ENCODE measurements around the gene UBALD2. TPM values are rescaled to one million over a fixed set of nuclear protein-coding genes. Genes with fewer than 3 reads are reported as not detected.

UBALD2 gene
- total RNA-seq, 1 donor from 2014 or later, result 3.4 TPM

GRCh38 chr17:76278952-76279741, 14.0 kb downstream of the UBALD2 start:
- peak; percentile 93 for TF ChIP-seq CTCF (IDR thresholded peaks at IDR 0.05; ENCODE audit: insufficient read depth, low read length, severe bottlenecking)
- Histone ChIP-seq H3K4me3 (ENCODE audit: low read depth, low read length) (no peak overlapping the region), H3K27me3 (ENCODE audit: control insufficient read depth, insufficient read depth, low read length) (no peaks in the 10 kb centered on the region), H3K36me3 (ENCODE audit: control insufficient read depth, insufficient read depth, low read length) (no peaks in the 10 kb centered on the region)
- DNase-seq (ENCODE audit: low read depth) (peak; percentile 41), FAIRE-seq (no peak)

- DNase-seq (ENCODE audit: low read depth) (no peak), FAIRE-seq (no peak)
- Histone ChIP-seq H3K36me3 (ENCODE audit: control insufficient read depth, insufficient read depth, low read length) (no peaks in the 10 kb centered on the region), H3K4me3 (ENCODE audit: low read depth, low read length) (no peak overlapping the region), H3K27me3 (ENCODE audit: control insufficient read depth, insufficient read depth, low read length) (no peaks in the 10 kb centered on the region)
- no peak for TF ChIP-seq CTCF (IDR thresholded peaks at IDR 0.05; ENCODE audit: insufficient read depth, low read length, severe bottlenecking)
Measured at GRCh38 chr17:76279742-76280287, 14.7 kb downstream of the UBALD2 start.

- FAIRE-seq (no peak), DNase-seq (ENCODE audit: low read depth) (no peak)
- H3K36me3 ChIP-seq (ENCODE audit: control insufficient read depth, insufficient read depth, low read length), result no peaks in the 10 kb centered on the region
- TF ChIP-seq CTCF (IDR thresholded peaks at IDR 0.05; ENCODE audit: insufficient read depth, low read length, severe bottlenecking), result no peak
- no peak overlapping the region for H3K4me3 ChIP-seq (ENCODE audit: low read depth, low read length)
- H3K27me3 ChIP-seq (ENCODE audit: control insufficient read depth, insufficient read depth, low read length), result no peaks in the 10 kb centered on the region
Measured at GRCh38 chr17:76280650-76281049, 15.5 kb downstream of the UBALD2 start.

GRCh38 chr17:76281573-76282371, 16.6 kb downstream of the UBALD2 start:
- no peaks in the 10 kb centered on the region for H3K36me3 ChIP-seq (ENCODE audit: control insufficient read depth, insufficient read depth, low read length)
- no peaks in the 10 kb centered on the region for H3K27me3 ChIP-seq (ENCODE audit: control insufficient read depth, insufficient read depth, low read length)
- FAIRE-seq (peak; percentile 93), DNase-seq (ENCODE audit: low read depth) (no peak)
- H3K4me3 ChIP-seq (ENCODE audit: low read depth, low read length), result no peak overlapping the region
- TF ChIP-seq CTCF (IDR thresholded peaks at IDR 0.05; ENCODE audit: insufficient read depth, low read length, severe bottlenecking), result no peak

- Histone ChIP-seq H3K36me3 (ENCODE audit: control insufficient read depth, insufficient read depth, low read length) (no peaks in the 10 kb centered on the region), H3K27me3 (ENCODE audit: control insufficient read depth, insufficient read depth, low read length) (no peaks in the 10 kb centered on the region), H3K4me3 (ENCODE audit: low read depth, low read length) (no peak overlapping the region)
- DNase-seq (ENCODE audit: low read depth) (no peak), FAIRE-seq (no peak)
- TF ChIP-seq CTCF (IDR thresholded peaks at IDR 0.05; ENCODE audit: insufficient read depth, low read length, severe bottlenecking), result no peak
Measured at GRCh38 chr17:76292567-76292966, 27.4 kb downstream of the UBALD2 start.

Measured in bronchial epithelial cell (primary cell).